LNCAP (cell line): ENCODE measurements around the gene MPRIP.

Experiments
- TF ChIP-seq, protein P1 (sequence below): fragments of 450-650 bp; IDR thresholded peaks from 2 replicates; pipeline ENCODE4 v1.5.1; 2017; ENCODE audit warnings: mild to moderate bottlenecking

MPRIP gene

DNA sequence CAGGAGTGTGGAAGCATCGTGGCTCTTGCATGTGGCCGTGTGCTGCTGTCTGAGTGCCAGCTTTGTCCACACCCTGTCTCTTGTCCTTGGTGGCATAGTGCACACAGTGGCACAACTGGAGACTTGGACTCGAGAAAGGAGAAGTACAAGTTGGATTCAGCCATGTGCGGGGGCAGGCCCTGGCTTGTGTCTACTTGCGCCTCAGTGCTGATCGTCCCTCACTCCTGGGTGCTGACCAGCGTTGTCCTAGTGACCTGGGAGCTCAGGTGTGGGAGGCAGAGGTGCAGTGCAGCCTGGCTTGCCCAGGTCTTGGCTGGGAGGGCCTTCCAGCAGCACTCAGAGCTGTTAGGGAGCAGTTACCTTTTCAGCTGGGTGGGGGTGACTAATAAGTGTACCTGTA lies 20.6 kb downstream of the MPRIP start:
- TF ChIP-seq, protein P1, sequence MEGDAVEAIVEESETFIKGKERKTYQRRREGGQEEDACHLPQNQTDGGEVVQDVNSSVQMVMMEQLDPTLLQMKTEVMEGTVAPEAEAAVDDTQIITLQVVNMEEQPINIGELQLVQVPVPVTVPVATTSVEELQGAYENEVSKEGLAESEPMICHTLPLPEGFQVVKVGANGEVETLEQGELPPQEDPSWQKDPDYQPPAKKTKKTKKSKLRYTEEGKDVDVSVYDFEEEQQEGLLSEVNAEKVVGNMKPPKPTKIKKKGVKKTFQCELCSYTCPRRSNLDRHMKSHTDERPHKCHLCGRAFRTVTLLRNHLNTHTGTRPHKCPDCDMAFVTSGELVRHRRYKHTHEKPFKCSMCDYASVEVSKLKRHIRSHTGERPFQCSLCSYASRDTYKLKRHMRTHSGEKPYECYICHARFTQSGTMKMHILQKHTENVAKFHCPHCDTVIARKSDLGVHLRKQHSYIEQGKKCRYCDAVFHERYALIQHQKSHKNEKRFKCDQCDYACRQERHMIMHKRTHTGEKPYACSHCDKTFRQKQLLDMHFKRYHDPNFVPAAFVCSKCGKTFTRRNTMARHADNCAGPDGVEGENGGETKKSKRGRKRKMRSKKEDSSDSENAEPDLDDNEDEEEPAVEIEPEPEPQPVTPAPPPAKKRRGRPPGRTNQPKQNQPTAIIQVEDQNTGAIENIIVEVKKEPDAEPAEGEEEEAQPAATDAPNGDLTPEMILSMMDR = no peak

DNA sequence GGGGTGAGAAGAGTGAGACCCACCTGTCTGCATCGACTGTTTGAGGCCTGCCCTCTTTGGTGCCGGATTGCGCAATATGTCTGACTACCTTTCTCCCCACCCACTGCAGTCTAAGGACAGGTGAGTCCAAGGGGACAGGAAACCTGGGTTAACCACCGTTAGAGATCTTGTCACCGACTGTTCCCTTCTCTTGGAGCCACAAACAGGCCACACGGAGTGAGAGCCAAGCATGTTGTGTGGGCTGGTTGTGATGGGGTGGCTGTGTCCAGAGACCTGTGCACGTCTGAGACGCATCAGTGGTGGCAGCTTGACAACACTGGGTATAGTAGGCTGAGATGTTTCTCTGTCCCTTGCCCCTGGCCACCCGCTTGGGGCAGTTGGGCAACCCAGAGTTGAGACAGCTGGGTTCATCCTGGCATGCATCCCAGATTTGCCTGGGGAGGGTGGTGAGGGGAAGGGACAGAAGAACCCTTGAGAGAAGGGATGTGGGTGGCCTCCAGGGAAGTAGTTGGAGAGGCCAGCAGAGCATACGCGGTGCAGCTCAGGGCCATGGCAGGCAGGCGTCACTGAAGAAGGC lies 21.4 kb downstream of the MPRIP start:
- TF ChIP-seq, protein P1 = no peak

DNA sequence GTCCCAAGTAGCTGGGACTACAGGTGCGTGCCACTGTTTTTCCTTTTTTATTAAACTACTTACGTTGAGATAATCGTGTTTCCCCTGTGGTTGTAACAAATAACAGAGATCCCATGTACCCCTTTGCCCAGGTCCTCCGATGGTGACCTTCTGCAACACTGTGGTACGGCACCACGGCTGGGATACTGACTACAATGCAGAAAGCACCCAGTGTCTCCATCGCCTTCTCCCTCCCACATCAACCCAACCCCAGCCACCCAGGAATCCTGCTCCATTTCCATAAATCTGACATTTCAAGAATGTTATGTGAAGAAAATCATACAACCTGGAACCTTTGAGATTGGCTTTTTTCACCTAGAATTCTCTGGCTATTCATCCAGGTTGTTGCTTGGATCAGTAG lies 22.1 kb downstream of the MPRIP start:
- TF ChIP-seq, protein P1 = no peak

DNA sequence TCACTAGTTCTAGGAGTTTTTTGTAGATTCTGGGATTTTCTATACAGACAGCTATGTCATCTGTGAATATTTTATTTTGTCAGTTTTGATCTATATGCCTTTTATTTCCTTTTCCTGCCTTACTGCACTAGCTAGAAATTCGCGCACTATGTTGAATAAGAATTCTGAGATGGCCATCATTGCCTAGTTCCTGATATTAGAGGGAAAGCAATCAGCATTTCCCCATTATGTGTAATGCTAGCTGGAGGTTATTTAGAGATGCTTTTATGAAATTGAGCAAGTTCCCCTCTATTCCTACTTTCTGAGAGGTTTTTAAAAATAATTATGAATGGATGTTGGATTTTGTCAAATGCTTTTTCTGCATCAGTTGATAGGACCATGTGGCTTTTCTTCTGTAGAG lies 23.8 kb downstream of the MPRIP start:
- TF ChIP-seq, protein P1 = no peak

DNA sequence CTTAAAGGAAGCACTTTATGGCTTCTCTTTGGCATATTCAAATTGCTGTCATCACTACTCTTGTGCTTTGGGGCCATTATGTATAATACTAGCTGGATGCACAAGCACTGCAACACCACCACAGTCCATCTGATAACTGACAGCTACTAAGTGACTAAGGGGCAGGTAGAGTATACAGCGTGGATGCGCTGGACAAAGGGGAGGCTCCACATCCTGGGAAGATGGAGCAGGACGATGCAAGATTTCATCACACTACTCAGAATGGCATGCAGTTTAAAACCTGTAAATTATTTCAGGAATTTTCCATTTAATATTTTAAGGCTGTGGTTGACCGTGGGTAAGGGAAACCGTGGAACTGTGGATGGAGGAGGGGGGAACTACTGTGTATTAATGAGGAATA lies 25.0 kb downstream of the MPRIP start:
- TF ChIP-seq, protein P1 = no peak

DNA sequence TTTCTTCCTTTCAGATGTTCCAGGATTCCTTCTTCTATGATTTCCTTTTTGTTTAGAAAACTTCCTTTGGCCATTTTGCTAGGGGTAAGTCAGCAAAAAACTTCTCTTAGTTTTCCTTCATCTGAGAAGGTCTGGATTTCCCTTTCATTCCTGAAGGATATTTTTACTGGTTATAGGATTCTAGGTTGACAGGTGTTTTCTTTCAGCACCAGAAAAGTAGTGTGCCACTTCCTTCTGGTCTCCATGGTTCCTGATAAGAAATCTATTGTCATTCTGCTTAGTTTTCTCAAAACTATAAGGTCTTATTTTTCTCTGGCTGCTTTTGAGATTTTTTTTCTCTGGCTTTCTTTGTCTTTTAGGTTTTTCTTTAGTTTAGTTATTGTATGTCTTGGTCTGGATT lies 27.6 kb downstream of the MPRIP start:
- TF ChIP-seq, protein P1 = no peak

DNA sequence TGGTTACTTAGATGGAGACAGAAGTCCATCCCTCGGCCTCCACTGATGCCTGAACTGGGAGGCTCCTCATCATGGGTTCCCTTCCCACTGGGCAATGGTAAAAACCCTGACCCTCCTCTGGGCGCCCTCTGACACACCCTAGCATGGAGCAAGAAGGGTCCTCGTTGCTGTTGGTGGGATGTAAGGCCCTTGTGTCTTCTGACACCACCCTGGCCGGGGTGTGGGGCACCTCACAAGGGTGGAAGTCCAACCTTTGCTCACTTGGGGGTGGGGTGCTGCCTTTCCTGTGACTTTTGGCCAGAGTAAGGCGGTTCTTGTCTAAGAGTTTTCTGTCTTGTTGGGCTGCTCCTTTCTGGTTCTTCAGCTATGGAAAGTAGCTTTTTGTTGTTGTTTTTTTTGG lies 28.7 kb downstream of the MPRIP start:
- TF ChIP-seq, protein P1 = no peak
